Liver (tissue), 9 donors: ENCODE measurements around the gene VASH1. TPM values are rescaled to one million over a fixed set of nuclear protein-coding genes. Genes with fewer than 3 reads are reported as not detected.

ENCODE experiments used
- DNase-seq: peaks from one replicate; pipeline ENCODE4 v3.0.0-alpha.2; 2017; ENCODE audit warnings: low spot score
- H3K27ac ChIP-seq, 2 donors: one replicate each; pipeline ENCODE4 v1.7.0; 2013; ENCODE audit warnings: inconsistent platforms in 2 of 2, low read length in 2 of 2, control low read depth in 1 of 2, low read depth in 1 of 2, mild to moderate bottlenecking in 1 of 2
- H3K27me3 ChIP-seq, 4 donors: one replicate each; pipeline versions ENCODE4 v1.6.1 to v1.7.0; 2013; ENCODE audit warnings: low read length in 3 of 4, inconsistent platforms in 1 of 4, mild to moderate bottlenecking in 1 of 4, moderate library complexity in 1 of 4; ENCODE audit not compliant: control insufficient read depth in 4 of 4, insufficient read depth in 4 of 4
- H3K36me3 ChIP-seq, 4 donors: one replicate each; pipeline versions ENCODE4 v1.6.1 to v1.7.0; 2013; ENCODE audit warnings: low read length in 3 of 4, mild to moderate bottlenecking in 3 of 4, low read depth in 1 of 4, moderate library complexity in 1 of 4; ENCODE audit not compliant: control insufficient read depth in 4 of 4, insufficient read depth in 3 of 4
- H3K4me1 ChIP-seq, 4 donors: one replicate each; pipeline versions ENCODE4 v1.6.1 to v1.7.0; 2013; ENCODE audit warnings: low read length in 3 of 4, mild to moderate bottlenecking in 3 of 4, moderate library complexity in 1 of 4; ENCODE audit not compliant: control insufficient read depth in 4 of 4, insufficient read depth in 4 of 4
- H3K4me3 ChIP-seq, 3 donors: one replicate each; pipeline versions ENCODE4 v1.6.1 to v1.7.0; 2013; ENCODE audit warnings: low read length in 3 of 3, control low read depth in 1 of 3, low read depth in 1 of 3, mild to moderate bottlenecking in 1 of 3
- H3K9ac ChIP-seq, 2 donors: one replicate each; pipeline ENCODE4 v1.7.0; 2013; ENCODE audit warnings: low read length in 2 of 2, mild to moderate bottlenecking in 2 of 2, moderate library complexity in 2 of 2, control low read depth in 1 of 2, low read depth in 1 of 2
- H3K9me3 ChIP-seq, 4 donors: one replicate each; pipeline versions ENCODE4 v1.6.1 to v1.7.0; 2013; ENCODE audit warnings: low read length in 3 of 4; ENCODE audit not compliant: control insufficient read depth in 4 of 4
- ATF3 ChIP-seq: IDR thresholded peaks from 2 replicates; pipeline ENCODE4 v1.6.1; 2016; ENCODE audit warnings: antibody characterized with exemption
- CTCF ChIP-seq: fragments of 150-350 bp; IDR thresholded peaks from 2 replicates; pipeline ENCODE4 v1.5.1; 2017; ENCODE audit warnings: improper control_type of control experiment, low read depth, low read length; ENCODE audit not compliant: missing input control
- EGR1 ChIP-seq, 2 donors: IDR thresholded peaks; 2 replicates each; pipeline ENCODE4 v1.6.1; 2016 to 2018; ENCODE audit warnings: antibody characterized with exemption in 2 of 2, low read depth in 2 of 2
- FOXA1 ChIP-seq: IDR thresholded peaks from 2 replicates; pipeline ENCODE4 v1.6.1; 2016; ENCODE audit warnings: antibody characterized with exemption
- FOXA2 ChIP-seq: IDR thresholded peaks from 2 replicates; pipeline ENCODE4 v1.6.1; 2016; ENCODE audit warnings: antibody characterized with exemption
- GABPA ChIP-seq, 2 donors: IDR thresholded peaks in 1 of 2; conservative IDR thresholded peaks in 1 of 2; 2 replicates each; pipeline ENCODE4 v1.6.1; 2016; ENCODE audit warnings: antibody characterized with exemption in 2 of 2, mild to moderate bottlenecking in 1 of 2, moderate library complexity in 1 of 2
- HNF4A ChIP-seq, 2 donors: conservative IDR thresholded peaks; 2 replicates each; pipeline ENCODE4 v1.6.1; 2016; ENCODE audit warnings: antibody characterized with exemption in 2 of 2, mild to moderate bottlenecking in 2 of 2
- HNF4G ChIP-seq: IDR thresholded peaks from 2 replicates; pipeline ENCODE4 v1.6.1; 2016; ENCODE audit warnings: antibody characterized with exemption
- NR2F2 ChIP-seq: IDR thresholded peaks from 2 replicates; pipeline ENCODE4 v1.6.1; 2016; ENCODE audit warnings: antibody characterized with exemption
- REST ChIP-seq: IDR thresholded peaks from 2 replicates; pipeline ENCODE4 v1.6.1; 2016; ENCODE audit warnings: antibody characterized with exemption, mild to moderate bottlenecking
- SP1 ChIP-seq: IDR thresholded peaks from 2 replicates; pipeline ENCODE4 v1.6.1; 2018; ENCODE audit warnings: antibody characterized with exemption, mild to moderate bottlenecking
- TAF1 ChIP-seq: conservative IDR thresholded peaks from 2 replicates; pipeline ENCODE4 v1.6.1; 2016; ENCODE audit warnings: antibody characterized with exemption, mild to moderate bottlenecking
- YY1 ChIP-seq: IDR thresholded peaks from 2 replicates; pipeline ENCODE4 v1.6.1; 2016; ENCODE audit warnings: antibody characterized with exemption, mild to moderate bottlenecking
- WGBS: extraction: QIAGEN DNeasy Blood & Tissue Kit; methylation state at CpG from one replicate; pipeline ENCODE4 v1.1.7; 2013; 5-methylcytosine and 5-hydroxymethylcytosine counted together
- polyA plus RNA-seq, 2 donors: library from polyadenylated mRNA; stranded (reverse) in 1 of 2; unstranded in 1 of 2; fragments of 200-250 nt in 1 of 2; fragments of >200 nt in 1 of 2; fragmentation: Nextera tagmentation in 1 of 2; extraction: Ambion mirVana in 1 of 2; gene quantifications; one replicate each; pipeline versions ENCODE4 v1.2.1 to v1.2.3, GENCODE V29; 2013 to 2015
- total RNA-seq, 2 donors: library from RNA; depleted of rRNA; stranded (reverse); fragments of >200 nt; gene quantifications; one replicate each; pipeline ENCODE4 v1.2.3, GENCODE V29; 2014
- donor health status: healthy.
- donor health status: healthy.
- donor health status: healthy.
- donor health status: healthy.
- donor health status: healthy.

The VASH1 gene
- total and polyA plus RNA-seq, 4 donors: 0.94 to 5.9 (median 4.3) TPM

- no peak for TF ChIP-seq TAF1
- TF ChIP-seq CTCF: no peak
- no peak for TF ChIP-seq FOXA1
- no peak for TF ChIP-seq ATF3
- no peak for TF ChIP-seq YY1
- no peak for TF ChIP-seq EGR1 (IDR thresholded peaks at IDR 0.05; ENCODE audit: low read depth in 2 of 2)
- TF ChIP-seq HNF4A (conservative IDR thresholded peaks at IDR 0.05): no peak
- no peak for TF ChIP-seq GABPA (IDR thresholded peaks at IDR 0.05 in 1 of 2, conservative IDR thresholded peaks at IDR 0.05 in 1 of 2)
- TF ChIP-seq FOXA2: no peak
- TF ChIP-seq HNF4G: no peak
- TF ChIP-seq NR2F2: no peak
- H3K9ac ChIP-seq: no peak overlapping the region
- H3K36me3 ChIP-seq: no peaks in the 10 kb centered on the region
- H3K9me3 ChIP-seq: no peaks in the 10 kb centered on the region
- peaks cover 0 to 8% (median 0%) of the 10 kb centered on the region in 4 donors for H3K4me1 ChIP-seq
- peak overlapping the region in 1 of 2 donors; percentile 6 for H3K27ac ChIP-seq
- no peaks in the 10 kb centered on the region for H3K27me3 ChIP-seq
- no peak overlapping the region for H3K4me3 ChIP-seq
- peak; percentile 21 for DNase-seq
- WGBS: 83% methylated on average over 18 of the region's 18 CpGs
These were observed 12.9 kb downstream of the VASH1 start for GRCh38 chr14:76773956-76774820.

GRCh38 chr14:76774821-76775694, 13.8 kb downstream of the VASH1 start:
- H3K27ac ChIP-seq: no peak overlapping the region

More at GRCh38 chr14:76774821-76775694, 13.8 kb downstream of the VASH1 start:
- Histone ChIP-seq H3K9me3 (no peaks in the 10 kb centered on the region), H3K27me3 (no peaks in the 10 kb centered on the region), H3K4me3 (no peak overlapping the region), H3K9ac (no peak overlapping the region), H3K4me1 (peaks cover 0 to 8% (median 0%) of the 10 kb centered on the region in 4 donors), H3K36me3 (no peaks in the 10 kb centered on the region)
- no peak for TF ChIP-seq REST
- TF ChIP-seq CTCF: no peak
- TF ChIP-seq HNF4G: no peak
- no peak for TF ChIP-seq YY1
- no peak for TF ChIP-seq SP1
- TF ChIP-seq ATF3: no peak
- 79% methylated on average over 22 of the region's 22 CpGs for WGBS
- no peak for DNase-seq
